Activated T-cell treated with anti-CD3 and anti-CD28 coated beads, Interleukin-2, amount 50 U/mL, for 24 hours (primary cell): ENCODE data around the gene RAB8B.

Source experiments
- DNase-seq: peaks from one replicate; pipeline ENCODE4 v3.0.0-alpha.2; 2020
- H3K27ac Mint-ChIP-seq: 2 replicates; pipeline ENCODE4 v1.8.0; 2020; ENCODE audit warnings: mild to moderate bottlenecking, mixed read lengths
- H3K27me3 Mint-ChIP-seq: 2 replicates; pipeline ENCODE4 v1.8.0; 2020; ENCODE audit warnings: mixed read lengths
- H3K36me3 Mint-ChIP-seq: 2 replicates; pipeline ENCODE4 v1.8.0; 2020; ENCODE audit warnings: low read depth, mixed read lengths
- H3K4me1 Mint-ChIP-seq: 2 replicates; pipeline ENCODE4 v1.8.0; 2020; ENCODE audit warnings: low read depth, mixed read lengths
- H3K4me3 Mint-ChIP-seq: 2 replicates; pipeline ENCODE4 v1.8.0; 2020; ENCODE audit warnings: mild to moderate bottlenecking, moderate library complexity, mixed read lengths
- H3K9me3 Mint-ChIP-seq: 2 replicates; pipeline ENCODE4 v1.8.0; 2020; ENCODE audit warnings: mixed read lengths

RAB8B gene

GRCh38 chr15:63169788-63170187 is 19.6 kb upstream of the RAB8B start:
- H3K4me1 Mint-ChIP-seq, result peaks cover 4% of the 10 kb centered on the region
- no peaks in the 10 kb centered on the region for H3K27me3 Mint-ChIP-seq
- no peak for DNase-seq
- no peak overlapping the region for H3K4me3 Mint-ChIP-seq
- H3K36me3 Mint-ChIP-seq, result no peaks in the 10 kb centered on the region
- no peak overlapping the region for H3K27ac Mint-ChIP-seq
- H3K9me3 Mint-ChIP-seq, result no peaks in the 10 kb centered on the region

- no peak for DNase-seq
- H3K4me1 Mint-ChIP-seq, result peaks cover 12% of the 10 kb centered on the region
- no peaks in the 10 kb centered on the region for H3K36me3 Mint-ChIP-seq
- H3K27ac Mint-ChIP-seq, result no peak overlapping the region
- no peaks in the 10 kb centered on the region for H3K27me3 Mint-ChIP-seq
- no peaks in the 10 kb centered on the region for H3K9me3 Mint-ChIP-seq
- H3K4me3 Mint-ChIP-seq, result no peak overlapping the region
Observed at GRCh38 chr15:63172376-63172775, 17.0 kb upstream of the RAB8B start.

- no peaks in the 10 kb centered on the region for H3K9me3 Mint-ChIP-seq
- no peak for DNase-seq
- no peaks in the 10 kb centered on the region for H3K27me3 Mint-ChIP-seq
- H3K4me1 Mint-ChIP-seq, result peaks cover 18% of the 10 kb centered on the region
- no peak overlapping the region for H3K27ac Mint-ChIP-seq
- no peaks in the 10 kb centered on the region for H3K36me3 Mint-ChIP-seq
- no peak overlapping the region for H3K4me3 Mint-ChIP-seq
Observed at GRCh38 chr15:63172851-63173451, 16.5 kb upstream of the RAB8B start.

GRCh38 chr15:63176302-63176701 is 13.1 kb upstream of the RAB8B start:
- no peaks in the 10 kb centered on the region for H3K27me3 Mint-ChIP-seq
- no peak overlapping the region for H3K4me3 Mint-ChIP-seq
- no peak for DNase-seq
- H3K36me3 Mint-ChIP-seq, result no peaks in the 10 kb centered on the region
- no peaks in the 10 kb centered on the region for H3K9me3 Mint-ChIP-seq
- peaks cover 21% of the 10 kb centered on the region for H3K4me1 Mint-ChIP-seq
- peak overlapping the region; percentile 27 for H3K27ac Mint-ChIP-seq

- H3K4me1 Mint-ChIP-seq, result peaks cover 21% of the 10 kb centered on the region
- no peak overlapping the region for H3K4me3 Mint-ChIP-seq
- no peak overlapping the region for H3K27ac Mint-ChIP-seq
- DNase-seq, result no peak
- H3K36me3 Mint-ChIP-seq, result no peaks in the 10 kb centered on the region
- H3K9me3 Mint-ChIP-seq, result no peaks in the 10 kb centered on the region
- no peaks in the 10 kb centered on the region for H3K27me3 Mint-ChIP-seq
Observed at GRCh38 chr15:63178034-63178433, 11.4 kb upstream of the RAB8B start.

- H3K27me3 Mint-ChIP-seq, result no peaks in the 10 kb centered on the region
- no peak overlapping the region for H3K4me3 Mint-ChIP-seq
- H3K4me1 Mint-ChIP-seq, result peaks cover 19% of the 10 kb centered on the region
- no peak for DNase-seq
- no peak overlapping the region for H3K27ac Mint-ChIP-seq
- H3K9me3 Mint-ChIP-seq, result no peaks in the 10 kb centered on the region
- no peaks in the 10 kb centered on the region for H3K36me3 Mint-ChIP-seq
Observed at GRCh38 chr15:63180746-63181145, 8.7 kb upstream of the RAB8B start.

GRCh38 chr15:63181648-63182047 is 7.8 kb upstream of the RAB8B start:
- no peak for DNase-seq
- H3K27me3 Mint-ChIP-seq, result no peaks in the 10 kb centered on the region
- no peaks in the 10 kb centered on the region for H3K9me3 Mint-ChIP-seq
- no peaks in the 10 kb centered on the region for H3K36me3 Mint-ChIP-seq
- H3K4me1 Mint-ChIP-seq, result peaks cover 15% of the 10 kb centered on the region
- H3K4me3 Mint-ChIP-seq, result no peak overlapping the region
- no peak overlapping the region for H3K27ac Mint-ChIP-seq

- Mint-ChIP-seq H3K27ac (no peak overlapping the region), H3K27me3 (no peaks in the 10 kb centered on the region), H3K36me3 (peaks cover 11% of the 10 kb centered on the region), H3K9me3 (no peaks in the 10 kb centered on the region), H3K4me1 (peaks cover 18% of the 10 kb centered on the region), H3K4me3 (no peak overlapping the region)
- no peak for DNase-seq
Observed at GRCh38 chr15:63185206-63185605, 4.2 kb upstream of the RAB8B start.

GRCh38 chr15:63186065-63186464 is 3.3 kb upstream of the RAB8B start:
- H3K27ac Mint-ChIP-seq, result peak overlapping the region; percentile 15
- peaks cover 22% of the 10 kb centered on the region for H3K4me1 Mint-ChIP-seq
- peaks cover 19% of the 10 kb centered on the region for H3K36me3 Mint-ChIP-seq
- DNase-seq, result no peak
- no peak overlapping the region for H3K4me3 Mint-ChIP-seq
- H3K9me3 Mint-ChIP-seq, result no peaks in the 10 kb centered on the region
- H3K27me3 Mint-ChIP-seq, result no peaks in the 10 kb centered on the region

GRCh38 chr15:63187589-63188226 is 1.7 kb upstream of the RAB8B start:
- Mint-ChIP-seq H3K36me3 (peaks cover 29% of the 10 kb centered on the region), H3K9me3 (no peaks in the 10 kb centered on the region), H3K27me3 (no peaks in the 10 kb centered on the region), H3K4me3 (peak overlapping the region; percentile 93), H3K4me1 (peaks cover 37% of the 10 kb centered on the region), H3K27ac (peak overlapping the region; percentile 99)
- DNase-seq, result no peak

- Mint-ChIP-seq H3K4me1 (peaks cover 44% of the 10 kb centered on the region), H3K9me3 (no peaks in the 10 kb centered on the region), H3K4me3 (peak overlapping the region; percentile 93), H3K27ac (peak overlapping the region; percentile 99), H3K36me3 (peaks cover 34% of the 10 kb centered on the region), H3K27me3 (no peaks in the 10 kb centered on the region)
- no peak for DNase-seq
Observed at GRCh38 chr15:63188247-63188925, 1.0 kb upstream of the RAB8B start.

GRCh38 chr15:63189941-63190768 is 749 bp downstream of the RAB8B start:
- Mint-ChIP-seq H3K27me3 (no peaks in the 10 kb centered on the region), H3K9me3 (no peaks in the 10 kb centered on the region), H3K4me3 (peak overlapping the region; percentile 93), H3K36me3 (peaks cover 48% of the 10 kb centered on the region), H3K4me1 (peaks cover 60% of the 10 kb centered on the region), H3K27ac (peak overlapping the region; percentile 99)
- DNase-seq, result no peak

GRCh38 chr15:63190769-63191649 is 1.6 kb downstream of the RAB8B start:
- Mint-ChIP-seq H3K36me3 (peaks cover 56% of the 10 kb centered on the region), H3K27ac (peak overlapping the region; percentile 99), H3K27me3 (no peaks in the 10 kb centered on the region), H3K4me3 (peak overlapping the region; percentile 93), H3K9me3 (no peaks in the 10 kb centered on the region), H3K4me1 (peaks cover 68% of the 10 kb centered on the region)
- no peak for DNase-seq
